K562 (cell line): ENCODE measurements around the gene DMWD. TPM values are rescaled to one million over a fixed set of nuclear protein-coding genes. Genes with fewer than 3 reads are reported as not detected.

Experiments used
- ATAC-seq: fragments of 200-7000 bp; cut with Tn5 transposase; 3 replicates; pipeline ENCODE4 v1.9.1; 2020; ENCODE audit warnings: moderate library complexity
- BruUV-seq: library from RNA; stranded (reverse); fragments of 400-500 nt; replicated peaks from 2 replicates; lab custom pipeline; 2021; lab: Mats Ljungman, UMichigan
- CTCF ChIA-PET: fragments of 300-600 bp; formaldehyde crosslinking; extraction: SDS; loops from one replicate; lab custom pipeline; 2021; ENCODE audit warnings: low intra/inter-chr PET ratio; lab: Yijun Ruan, JAX
- POLR2A ChIA-PET: fragments of 300-600, 350-650 bp; sonication (Branson Sonifier 250); formaldehyde crosslinking; extraction: SDS; loops from one replicate; lab custom pipeline; 2021; ENCODE audit warnings: antibody characterized with exemption, inconsistent platforms; lab: Yijun Ruan, JAX
- DNase-seq, 4 experiments: peaks; one replicate each; pipeline versions ENCODE4 v3.0.0 to v3.0.0-alpha.2; 2011 to 2018; ENCODE audit warnings: low spot score in 3 of 4, mixed read lengths in 3 of 4; ENCODE audit errors: extremely low read depth in 1 of 4
- FAIRE-seq: peaks from 2 replicates; lab custom pipeline; 2011; peaks lifted over from hg19 to GRCh38; lab: Jason Lieb, UNC
- H2AFZ ChIP-seq: 2 replicates; pipeline ENCODE4 v1.6.0; 2011; ENCODE audit warnings: low read depth, low read length, control low read depth, inconsistent platforms
- H3K27ac ChIP-seq: fragments of 200-600 bp; 3 replicates; pipeline ENCODE4 v1.8.0; 2011; ENCODE audit warnings: low read depth, mild to moderate bottlenecking, control low read depth, inconsistent platforms, low read length, moderate library complexity, mixed read lengths; ENCODE audit errors: extremely low read depth
- H3K27me3 ChIP-seq, 2 experiments: fragments of 300-600 bp in 1 of 2; 2 replicates in 1 of 2; 3 replicates in 1 of 2; pipeline versions ENCODE4 v1.6.0 to v1.8.0; 2011; ENCODE audit warnings: inconsistent platforms in 2 of 2, low read length in 2 of 2, mild to moderate bottlenecking in 1 of 2, mixed read lengths in 1 of 2, moderate library complexity in 1 of 2; ENCODE audit not compliant: control insufficient read depth in 2 of 2, insufficient read depth in 2 of 2
- H3K36me3 ChIP-seq: fragments of 300-600 bp; 3 replicates; pipeline ENCODE4 v1.8.0; 2011; ENCODE audit warnings: mild to moderate bottlenecking, low read length, inconsistent platforms; ENCODE audit not compliant: control insufficient read depth, insufficient read depth
- H3K4me1 ChIP-seq, 2 experiments: fragments of 200-600 bp in 1 of 2; replicated peaks in 1 of 2; 2 replicates in 1 of 2; 3 replicates in 1 of 2; pipeline versions ENCODE4 v1.5.1 to v1.8.0; 2011; ENCODE audit warnings: inconsistent platforms in 2 of 2, low read length in 2 of 2, mild to moderate bottlenecking in 1 of 2, mixed read lengths in 1 of 2, moderate library complexity in 1 of 2; ENCODE audit not compliant: control insufficient read depth in 2 of 2, insufficient read depth in 2 of 2
- H3K4me2 ChIP-seq: 2 replicates; pipeline ENCODE4 v1.6.1; 2011; ENCODE audit warnings: low read length, control low read depth, inconsistent platforms, mixed read lengths; ENCODE audit not compliant: insufficient read depth
- H3K4me3 ChIP-seq: fragments of 200-600 bp; sonication (generic), shearing (Covaris generic); 2 replicates; pipeline ENCODE4 v1.5.1; 2016; ENCODE audit warnings: control low read depth, inconsistent platforms
- H3K79me2 ChIP-seq: fragments of 200-600 bp; 3 replicates; pipeline ENCODE4 v1.8.0; 2011; ENCODE audit warnings: low read length, inconsistent platforms; ENCODE audit not compliant: control insufficient read depth, insufficient read depth
- H3K9ac ChIP-seq, 2 experiments: 2 replicates each; pipeline versions ENCODE4 v1.6.0 to v1.6.1; 2011; ENCODE audit warnings: low read depth in 2 of 2, low read length in 2 of 2, control low read depth in 1 of 2, inconsistent platforms in 1 of 2, mild to moderate bottlenecking in 1 of 2, mixed read lengths in 1 of 2; ENCODE audit not compliant: insufficient read depth in 1 of 2
- H3K9me1 ChIP-seq: one replicate; pipeline ENCODE4 v1.6.0; 2011; ENCODE audit warnings: inconsistent platforms, mild to moderate bottlenecking, low read length, moderate library complexity; ENCODE audit not compliant: control insufficient read depth, insufficient read depth
- H3K9me3 ChIP-seq: replicated peaks from 2 replicates; pipeline ENCODE4 v1.5.1; 2011; ENCODE audit warnings: low read depth, low read length, inconsistent platforms; ENCODE audit not compliant: control insufficient read depth, insufficient read depth
- H4K20me1 ChIP-seq: replicated peaks from 2 replicates; pipeline ENCODE4 v1.6.1; 2011; ENCODE audit warnings: low read length, inconsistent platforms, mixed read lengths; ENCODE audit not compliant: control insufficient read depth, insufficient read depth
- KLF1 ChIP-seq: fragments of 450-650 bp; IDR thresholded peaks from 2 replicates; pipeline ENCODE4 v1.6.1; 2016; ENCODE audit warnings: missing genetic modification characterization, missing compliant biosample characterization
- NFE2L1 ChIP-seq: fragments of 450-650 bp; IDR thresholded peaks from 2 replicates; pipeline ENCODE4 v1.6.1; 2016; ENCODE audit warnings: missing genetic modification characterization, low read depth, mild to moderate bottlenecking, missing compliant biosample characterization, moderate library complexity, borderline replicate concordance
- POLR2G ChIP-seq: fragments of 200-400 bp; formaldehyde crosslinking; IDR thresholded peaks from 2 replicates; pipeline ENCODE4 v1.6.1; 2017; ENCODE audit warnings: low read depth, mild to moderate bottlenecking, antibody characterized with exemption, low read length, moderate library complexity
- POU5F1 ChIP-seq: fragments of 150-350 bp; IDR thresholded peaks from 2 replicates; pipeline ENCODE4 v1.6.1; 2014; ENCODE audit warnings: borderline replicate concordance, low read length, low read depth, mild to moderate bottlenecking; ENCODE audit not compliant: partially characterized antibody
- PTBP1 ChIP-seq: fragments of 200-400 bp; formaldehyde crosslinking; IDR thresholded peaks from 2 replicates; pipeline ENCODE4 v1.6.1; 2017; ENCODE audit warnings: low read depth, low read length
- SMAD1 ChIP-seq: fragments of 150-350 bp; IDR thresholded peaks from 2 replicates; pipeline ENCODE4 v1.6.1; 2014; ENCODE audit warnings: low read length, low read depth; ENCODE audit not compliant: partially characterized antibody
- TFAM ChIP-seq: fragments of 250-450 bp; sonication (Bioruptor Pico); conservative IDR thresholded peaks from 2 replicates; pipeline ENCODE4 v1.5.0; 2021; ENCODE audit warnings: mild to moderate bottlenecking, moderate library complexity
- ZNF324 ChIP-seq: fragments of 250-450 bp; sonication (Bioruptor Pico); IDR thresholded peaks from 2 replicates; pipeline ENCODE4 v1.4.0; 2020; ENCODE audit warnings: mild to moderate bottlenecking
- ZNF354B ChIP-seq: fragments of 250-450 bp; sonication (Bioruptor Pico); IDR thresholded peaks from 2 replicates; pipeline ENCODE4 v1.4.0; 2020
- WGBS: fragments of 100-300 bp; shearing (Covaris generic); methylation state at CpG from one replicate; pipeline ENCODE4 v1.1.6; 2016; ENCODE audit warnings: low coverage, mixed read lengths; ENCODE audit not compliant: insufficient coverage; ENCODE audit errors: missing lambda C conversion rate; 5-methylcytosine and 5-hydroxymethylcytosine counted together
- in situ Hi-C: fragments of 300-500 bp; cut with MboI; formaldehyde crosslinking; loops from 4 replicates; pipeline ENCODE4 v1.15.0; 2018; ENCODE audit warnings: inconsistent platforms, mixed read lengths
- intact Hi-C: fragments of 100-400 bp; cut with micrococcal nuclease; formaldehyde crosslinking; loops from 2 replicates; pipeline ENCODE4 v1.14.2; 2022
- polyA plus RNA-seq, 8 experiments: library from polyadenylated mRNA; depleted of rRNA in 4 of 8; stranded (reverse) in 5 of 8; unstranded in 3 of 8; fragments of >200 nt; fragmentation: Nextera tagmentation in 2 of 8; fragmentation: Illumina TruSeq in 1 of 8; extraction: Ambion mirVana in 2 of 8; extraction: Trizol in 1 of 8; gene quantifications; 2 replicates each; pipeline versions ENCODE4 v1.2.1 to v1.2.3, GENCODE V29; 2011 to 2014; ENCODE audit warnings: inconsistent platforms in 1 of 8, missing spikeins in 1 of 8
- total RNA-seq, 7 experiments: library from RNA; depleted of rRNA in 6 of 7; stranded (reverse); fragments of >200 nt in 6 of 7; fragmentation: Illumina TruSeq in 2 of 7; extraction: Trizol in 2 of 7; gene quantifications; 2 replicates each; pipeline versions ENCODE4 v1.2.1 to v1.2.3, GENCODE V29; 2011 to 2021; ENCODE audit warnings: low replicate concordance in 1 of 7
- TF ChIP-seq, protein P1 (sequence below): fragments of 250-450 bp; sonication (Bioruptor Pico); IDR thresholded peaks from 2 replicates; pipeline ENCODE4 v1.5.0; 2020; ENCODE audit warnings: mild to moderate bottlenecking
- TF ChIP-seq, protein P2 (sequence below): fragments of 250-450 bp; sonication (Bioruptor Pico); IDR thresholded peaks from 2 replicates; pipeline ENCODE4 v1.5.0; 2021
- TF ChIP-seq, protein P3 (sequence below): fragments of 250-450 bp; sonication (Bioruptor Pico); IDR thresholded peaks from 2 replicates; pipeline ENCODE4 v1.5.0; 2021; ENCODE audit warnings: mild to moderate bottlenecking, borderline replicate concordance

Gene DMWD
- total and polyA plus RNA-seq, 9 of the 15 experiments (the other 6 are each of a cell fraction or from before 2014, with no cell fraction given): 4.7 to 54.6 (median 19.0) TPM

DNA sequence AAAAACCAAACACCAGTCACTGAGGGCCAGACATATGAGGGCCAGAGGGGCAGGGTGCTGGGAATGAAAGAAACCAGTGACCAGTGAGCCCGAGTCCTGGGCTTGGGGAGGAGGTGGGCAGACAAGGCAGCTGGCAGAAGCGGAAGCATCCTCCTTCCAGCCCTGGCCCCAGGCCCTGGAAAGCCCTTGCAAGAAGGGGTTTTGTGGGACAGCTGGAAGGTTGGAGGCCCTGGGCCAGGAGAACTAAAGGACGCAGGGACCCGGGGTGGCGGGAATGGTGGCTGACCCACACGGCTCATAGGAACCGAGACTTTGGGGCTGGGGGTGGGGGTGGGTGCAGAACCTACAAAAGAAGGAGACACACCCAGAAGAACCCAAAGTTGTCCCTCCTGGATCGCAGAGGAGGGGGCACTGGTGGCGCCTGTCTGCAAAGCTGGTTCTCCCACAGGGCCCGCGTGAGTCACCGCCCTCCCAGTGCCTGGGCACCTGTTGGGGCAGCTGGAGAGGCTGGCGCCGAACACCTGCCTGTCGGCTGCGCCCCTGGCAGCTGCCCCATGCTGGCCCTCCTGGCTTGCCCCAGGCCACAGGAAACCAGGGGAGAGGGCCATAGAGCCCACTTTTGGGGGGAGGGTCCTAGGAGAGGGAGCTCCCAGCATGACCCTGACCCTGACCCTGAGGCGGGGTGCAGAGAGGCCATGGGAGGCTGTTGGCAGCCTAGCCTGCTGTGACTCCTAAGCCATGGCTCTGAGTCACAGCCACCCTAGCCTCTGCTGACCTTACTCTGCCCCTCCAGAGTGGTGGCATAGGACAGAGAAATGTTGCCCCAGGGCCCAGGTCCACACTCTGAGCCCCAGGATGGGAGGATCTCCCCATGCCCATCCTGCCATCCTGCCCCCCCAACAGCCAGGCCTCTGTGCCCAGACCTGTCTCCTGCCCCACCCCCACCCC is 11.2 kb downstream of the DMWD start (continued):
- TF ChIP-seq POU5F1: no peak
- peak; percentile 59 for TF ChIP-seq POLR2G
- 0 out of 2 replicates have a peak, but pooled peaks have one; percentile 1 for TF ChIP-seq PTBP1
- TF ChIP-seq TFAM (CRISPR knock-in tag): no peak
- TF ChIP-seq ZNF354B: no peak

DNA sequence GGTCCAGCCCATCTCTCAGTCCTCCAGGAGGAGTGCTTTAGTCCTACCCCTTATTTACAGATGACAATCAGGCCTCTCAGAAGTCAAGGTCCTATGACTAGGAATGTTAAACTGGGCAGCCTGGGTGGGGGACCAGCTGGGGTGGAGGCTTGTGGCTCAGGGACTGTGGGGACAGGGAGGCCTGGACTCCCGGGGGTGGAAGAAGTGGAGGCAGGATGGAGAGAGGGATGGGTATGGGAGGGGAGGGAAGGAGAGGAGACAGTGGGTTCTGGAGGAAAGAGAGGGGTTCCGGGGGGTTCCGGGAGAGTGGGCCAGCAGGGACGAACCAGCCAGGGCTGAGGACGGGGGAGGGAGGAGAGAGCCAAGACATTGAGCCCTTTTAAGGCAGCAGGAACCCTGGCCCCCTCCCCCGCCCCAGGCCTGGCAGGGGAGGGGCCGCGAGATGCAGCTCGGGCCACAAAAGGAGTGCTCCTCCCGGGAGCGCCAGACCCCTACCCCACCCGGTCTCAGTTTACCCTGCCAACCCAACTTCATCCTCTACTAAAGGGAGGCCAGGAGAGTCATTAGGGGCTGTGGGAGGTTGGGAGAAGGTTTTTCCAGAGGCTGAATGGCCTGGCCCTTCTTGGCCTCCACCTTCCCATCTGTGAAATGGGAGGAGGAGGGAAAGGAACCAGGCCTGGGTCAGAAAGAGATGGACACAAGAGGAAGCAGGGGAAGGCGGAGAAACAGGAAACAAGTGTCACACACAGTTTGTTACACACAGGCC is 12.0 kb downstream of the DMWD start:
- Histone ChIP-seq H3K36me3 (peaks cover 23% of the 10 kb centered on the region; the same call in 2 of the 3 replicates), H3K9me1 (peaks cover 9% of the 10 kb centered on the region), H3K27me3 (no peaks in the 10 kb centered on the region), H4K20me1 (peaks cover 10% of the 10 kb centered on the region; the same call in 1 of the 2 replicates), H3K4me1 (peaks cover 16 to 67% of the 10 kb centered on the region in 2 experiments), H3K79me2 (no peaks in the 10 kb centered on the region), H3K9ac (peak overlapping the region in 1 of 2 experiments; percentile 84; a peak in 2 of 4 replicates), H3K9me3 (no peaks in the 10 kb centered on the region), H3K4me3 (no peak overlapping the region), H3K27ac (no peak overlapping the region), H2AFZ (no peak overlapping the region), H3K4me2 (peak overlapping the region; percentile 80)
- intact Hi-C loops (no loop called here), in situ Hi-C loops (no loop called here)
- ATAC-seq: peak; percentile 18
- 31% methylated on average over 9 of the region's 13 CpGs for WGBS
- ChIA-PET CTCF (no interaction called here), POLR2A (interaction anchor here (2.5 to 7.7 kb wide), 2 partner anchors 9 to 12 kb away, joined by 9 to 70 read pairs; partner anchors contain the start of genes DMWD and SIX5)
- BruUV-seq: no TSS peak
- peak in 2 of 4 experiments; percentile 45 to 49 for DNase-seq
- FAIRE-seq: no peak
- TF ChIP-seq ZNF324 (CRISPR knock-in tag): no peak
- TF ChIP-seq SMAD1: no peak
- no peak for TF ChIP-seq KLF1 (tag)
- 0 out of 2 replicates have a peak, but pooled peaks have one; percentile 37 for TF ChIP-seq POLR2G
- TF ChIP-seq PTBP1: 0 out of 2 replicates have a peak, but pooled peaks have one; percentile 56
- TF ChIP-seq, protein P1, sequence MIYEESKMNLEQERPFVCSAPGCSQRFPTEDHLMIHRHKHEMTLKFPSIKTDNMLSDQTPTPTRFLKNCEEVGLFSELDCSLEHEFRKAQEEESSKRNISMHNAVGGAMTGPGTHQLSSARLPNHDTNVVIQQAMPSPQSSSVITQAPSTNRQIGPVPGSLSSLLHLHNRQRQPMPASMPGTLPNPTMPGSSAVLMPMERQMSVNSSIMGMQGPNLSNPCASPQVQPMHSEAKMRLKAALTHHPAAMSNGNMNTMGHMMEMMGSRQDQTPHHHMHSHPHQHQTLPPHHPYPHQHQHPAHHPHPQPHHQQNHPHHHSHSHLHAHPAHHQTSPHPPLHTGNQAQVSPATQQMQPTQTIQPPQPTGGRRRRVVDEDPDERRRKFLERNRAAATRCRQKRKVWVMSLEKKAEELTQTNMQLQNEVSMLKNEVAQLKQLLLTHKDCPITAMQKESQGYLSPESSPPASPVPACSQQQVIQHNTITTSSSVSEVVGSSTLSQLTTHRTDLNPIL (CRISPR knock-in tag): no peak
- TF ChIP-seq, protein P2, sequence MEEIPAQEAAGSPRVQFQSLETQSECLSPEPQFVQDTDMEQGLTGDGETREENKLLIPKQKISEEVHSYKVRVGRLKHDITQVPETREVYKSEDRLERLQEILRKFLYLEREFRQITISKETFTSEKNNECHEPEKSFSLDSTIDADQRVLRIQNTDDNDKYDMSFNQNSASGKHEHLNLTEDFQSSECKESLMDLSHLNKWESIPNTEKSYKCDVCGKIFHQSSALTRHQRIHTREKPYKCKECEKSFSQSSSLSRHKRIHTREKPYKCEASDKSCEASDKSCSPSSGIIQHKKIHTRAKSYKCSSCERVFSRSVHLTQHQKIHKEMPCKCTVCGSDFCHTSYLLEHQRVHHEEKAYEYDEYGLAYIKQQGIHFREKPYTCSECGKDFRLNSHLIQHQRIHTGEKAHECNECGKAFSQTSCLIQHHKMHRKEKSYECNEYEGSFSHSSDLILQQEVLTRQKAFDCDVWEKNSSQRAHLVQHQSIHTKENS (CRISPR knock-in tag): no peak
- no peak for TF ChIP-seq NFE2L1
- TF ChIP-seq, protein P3, sequence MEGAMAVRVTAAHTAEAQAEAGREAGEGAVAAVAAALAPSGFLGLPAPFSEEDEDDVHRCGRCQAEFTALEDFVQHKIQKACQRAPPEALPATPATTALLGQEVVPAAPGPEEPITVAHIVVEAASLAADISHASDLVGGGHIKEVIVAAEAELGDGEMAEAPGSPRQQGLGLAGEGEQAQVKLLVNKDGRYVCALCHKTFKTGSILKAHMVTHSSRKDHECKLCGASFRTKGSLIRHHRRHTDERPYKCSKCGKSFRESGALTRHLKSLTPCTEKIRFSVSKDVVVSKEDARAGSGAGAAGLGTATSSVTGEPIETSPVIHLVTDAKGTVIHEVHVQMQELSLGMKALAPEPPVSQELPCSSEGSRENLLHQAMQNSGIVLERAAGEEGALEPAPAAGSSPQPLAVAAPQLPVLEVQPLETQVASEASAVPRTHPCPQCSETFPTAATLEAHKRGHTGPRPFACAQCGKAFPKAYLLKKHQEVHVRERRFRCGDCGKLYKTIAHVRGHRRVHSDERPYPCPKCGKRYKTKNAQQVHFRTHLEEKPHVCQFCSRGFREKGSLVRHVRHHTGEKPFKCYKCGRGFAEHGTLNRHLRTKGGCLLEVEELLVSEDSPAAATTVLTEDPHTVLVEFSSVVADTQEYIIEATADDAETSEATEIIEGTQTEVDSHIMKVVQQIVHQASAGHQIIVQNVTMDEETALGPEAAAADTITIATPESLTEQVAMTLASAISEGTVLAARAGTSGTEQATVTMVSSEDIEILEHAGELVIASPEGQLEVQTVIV: no peak
